Mammary epithelial cell (primary cell): ENCODE measurements around the gene ABCD1.

Experiments used
- CTCF ChIP-seq, 2 donors: IDR thresholded peaks in 1 of 2; conservative IDR thresholded peaks in 1 of 2; 2 replicates each; pipeline ENCODE4 v1.5.1; 2011 to 2012; ENCODE audit warnings: inconsistent platforms in 2 of 2, low read length in 2 of 2, mild to moderate bottlenecking in 2 of 2, control low read depth in 1 of 2, low read depth in 1 of 2; ENCODE audit not compliant: insufficient read depth in 1 of 2; ENCODE audit errors: extremely low read depth in 1 of 2
- EZH2 ChIP-seq: IDR thresholded peaks from 2 replicates; pipeline ENCODE4 v1.6.1; 2012; ENCODE audit warnings: low read length, inconsistent platforms, borderline replicate concordance

GRCh38 chrX:153734871-153735270, 10.2 kb downstream of the ABCD1 start:
- TF ChIP-seq EZH2: no peak
- no peak for TF ChIP-seq CTCF (conservative IDR thresholded peaks at IDR 0.05 in 1 of 2, IDR thresholded peaks at IDR 0.05 in 1 of 2; ENCODE audit: extremely low read depth in 1 of 2, insufficient read depth in 1 of 2, low read depth in 1 of 2, low read length in 2 of 2)
